OCI-M2 (cell line): ENCODE results near the gene ZNF586.
"Not testable (repeated sequence)": the region's sequence is repeated elsewhere in the genome, so short reads cannot be mapped to it uniquely, and the experiment has no call there.

Source experiments
- DNase-seq: peaks from one replicate; lab custom pipeline; 2025; ENCODE audit not compliant: unreplicated experiment; lab: John Stamatoyannopoulos, UW

ZNF586 gene

DNA sequence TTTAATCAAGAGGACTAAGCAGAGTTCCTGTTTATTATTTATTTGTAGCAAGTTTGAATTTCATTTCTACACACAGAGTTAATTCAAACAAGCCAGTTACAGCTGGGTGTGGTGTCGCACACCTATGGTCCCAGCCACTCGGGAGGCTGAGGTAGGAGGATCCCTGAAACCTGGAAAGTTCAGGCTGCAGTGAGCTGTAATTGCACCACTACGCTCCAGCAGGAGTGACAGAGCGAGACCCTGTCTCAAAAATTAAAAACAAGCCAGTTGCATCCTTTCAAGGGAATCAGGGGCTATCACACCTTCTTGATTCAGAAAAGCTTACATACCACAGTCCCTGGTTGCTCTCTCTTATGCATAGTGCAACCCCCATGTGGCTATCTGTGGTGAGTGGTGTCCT lies 19.8 kb downstream of the ZNF586 start:
- no peak for DNase-seq

DNA sequence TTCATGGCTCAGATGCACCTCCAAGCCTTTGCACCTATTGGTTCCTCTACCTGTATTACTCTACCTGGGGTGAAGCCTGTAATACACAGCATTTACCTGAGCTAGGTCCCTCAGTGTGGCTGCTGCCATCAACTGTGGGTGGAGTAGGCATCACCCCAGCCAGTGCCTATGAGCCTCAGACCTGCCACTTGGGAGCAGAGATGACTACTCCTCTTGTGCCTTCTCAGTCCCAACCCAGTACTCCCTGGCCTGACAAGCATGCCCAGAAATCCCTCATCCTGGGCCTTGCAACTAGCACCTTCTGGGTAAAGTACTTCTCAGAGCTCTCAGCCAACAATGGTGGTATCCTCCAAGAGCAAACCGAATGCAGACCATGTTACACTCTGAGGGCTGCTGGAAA lies 27.1 kb downstream of the ZNF586 start:
- DNase-seq, result not testable (repeated sequence)

DNA sequence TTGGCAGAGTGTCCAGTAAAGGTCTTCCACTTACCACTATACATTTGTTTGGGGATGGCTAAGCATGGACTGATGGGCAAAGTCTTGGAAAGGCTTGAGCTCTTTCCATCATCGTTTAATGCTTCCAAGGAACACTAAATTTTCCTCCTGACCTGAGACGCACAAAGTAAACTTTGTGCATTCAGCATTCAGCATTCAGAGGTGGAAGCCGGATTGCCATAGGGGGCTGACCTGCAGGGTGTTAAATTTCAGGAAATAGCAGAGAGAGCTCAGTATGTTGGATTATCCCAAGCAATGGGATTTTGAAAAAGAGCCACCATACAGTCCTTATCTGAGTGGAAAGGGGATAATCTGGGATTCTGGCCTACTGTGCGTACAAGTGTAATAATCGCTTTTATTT lies 31.2 kb downstream of the ZNF586 start:
- no peak for DNase-seq

DNA sequence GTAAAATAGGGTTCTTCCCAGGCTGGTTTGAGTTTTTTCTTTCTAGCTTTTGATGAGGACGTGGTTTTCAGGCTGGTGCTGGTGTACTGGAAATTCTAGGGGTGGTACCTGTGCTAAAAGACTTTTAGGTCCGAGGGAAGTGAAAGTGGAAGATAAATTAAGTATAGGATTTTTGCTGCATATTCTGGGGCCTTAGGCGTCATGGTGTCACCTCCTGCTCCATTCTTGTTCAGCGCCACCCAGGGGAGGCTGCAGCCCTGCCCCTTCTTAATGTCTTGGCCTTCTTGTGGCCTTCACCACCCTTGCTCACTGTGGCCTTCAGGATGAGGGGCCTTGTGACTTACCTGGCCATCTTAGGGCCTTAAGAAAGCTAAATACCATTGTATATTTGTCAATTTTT lies 32.8 kb downstream of the ZNF586 start:
- DNase-seq, result no peak

DNA sequence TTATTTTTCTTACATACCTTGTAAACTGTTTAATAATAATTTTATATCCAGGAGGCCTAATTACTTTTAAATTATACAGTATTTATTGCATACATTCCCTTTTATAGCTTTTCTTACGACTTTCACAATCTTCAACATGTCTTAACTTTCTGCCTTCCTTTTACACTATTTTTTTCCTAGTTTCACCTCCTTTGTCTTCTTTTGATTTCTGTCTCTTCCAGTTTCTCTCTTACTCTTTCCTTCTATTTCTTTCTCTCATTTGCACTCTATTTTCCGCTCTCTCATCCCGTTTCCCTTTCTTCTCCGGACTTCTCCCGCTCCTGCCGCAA lies 33.8 kb downstream of the ZNF586 start:
- DNase-seq, result no peak

DNA sequence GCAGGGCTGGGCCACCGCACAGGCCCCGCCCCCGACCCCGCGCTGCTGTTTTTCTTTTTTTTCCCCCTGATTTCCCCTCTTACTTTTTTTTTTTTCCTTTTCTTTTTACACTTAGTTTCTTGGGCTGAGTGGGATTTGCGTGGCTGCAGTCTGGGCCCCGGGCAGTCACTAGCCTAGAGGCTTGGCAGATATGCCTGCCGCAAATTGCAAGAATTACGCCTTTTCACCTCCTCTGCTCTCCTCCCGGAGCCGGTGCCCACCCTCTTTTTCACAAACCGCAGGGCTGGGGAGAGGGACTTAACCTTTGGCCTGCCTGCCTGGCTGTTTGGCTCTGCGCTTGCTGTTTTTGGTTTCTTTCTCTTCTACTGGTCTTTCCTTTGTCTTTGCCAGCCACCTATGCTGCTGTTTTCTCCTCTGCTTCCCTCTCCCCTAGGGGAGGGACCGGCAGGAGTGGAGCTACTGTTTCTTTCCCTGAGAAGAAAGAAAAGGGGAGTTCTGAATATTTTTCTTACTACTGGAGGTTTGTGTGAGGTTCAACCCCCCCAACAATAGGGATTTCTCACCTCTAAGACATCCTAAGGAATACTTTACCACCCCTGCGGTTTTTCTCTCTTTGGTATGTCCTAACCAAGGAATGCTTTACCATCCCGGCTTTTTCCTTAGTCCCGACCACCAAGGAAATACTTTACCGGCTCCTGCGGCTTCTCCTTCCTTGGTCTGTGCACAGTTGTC lies 34.3 kb downstream of the ZNF586 start:
- no peak for DNase-seq

DNA sequence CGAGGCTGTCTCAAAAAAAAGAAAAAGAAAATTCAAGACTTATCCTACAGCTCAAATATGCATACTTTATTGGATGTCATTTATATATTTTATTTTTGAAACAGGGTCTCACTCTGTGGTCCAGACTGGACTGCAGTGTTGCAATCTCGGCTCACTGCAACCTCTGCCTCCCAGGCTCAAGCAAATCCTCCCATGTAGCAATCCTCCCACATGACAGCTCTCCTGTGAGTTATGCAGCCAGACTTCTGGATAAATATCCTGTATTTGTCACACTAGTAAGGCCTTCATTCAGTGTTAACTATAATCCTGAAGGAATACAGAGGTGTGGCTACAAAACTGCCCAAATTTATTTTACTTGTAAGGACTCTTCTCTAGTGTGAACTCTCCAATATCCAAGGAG lies 38.1 kb downstream of the ZNF586 start:
- DNase-seq, result no peak

DNA sequence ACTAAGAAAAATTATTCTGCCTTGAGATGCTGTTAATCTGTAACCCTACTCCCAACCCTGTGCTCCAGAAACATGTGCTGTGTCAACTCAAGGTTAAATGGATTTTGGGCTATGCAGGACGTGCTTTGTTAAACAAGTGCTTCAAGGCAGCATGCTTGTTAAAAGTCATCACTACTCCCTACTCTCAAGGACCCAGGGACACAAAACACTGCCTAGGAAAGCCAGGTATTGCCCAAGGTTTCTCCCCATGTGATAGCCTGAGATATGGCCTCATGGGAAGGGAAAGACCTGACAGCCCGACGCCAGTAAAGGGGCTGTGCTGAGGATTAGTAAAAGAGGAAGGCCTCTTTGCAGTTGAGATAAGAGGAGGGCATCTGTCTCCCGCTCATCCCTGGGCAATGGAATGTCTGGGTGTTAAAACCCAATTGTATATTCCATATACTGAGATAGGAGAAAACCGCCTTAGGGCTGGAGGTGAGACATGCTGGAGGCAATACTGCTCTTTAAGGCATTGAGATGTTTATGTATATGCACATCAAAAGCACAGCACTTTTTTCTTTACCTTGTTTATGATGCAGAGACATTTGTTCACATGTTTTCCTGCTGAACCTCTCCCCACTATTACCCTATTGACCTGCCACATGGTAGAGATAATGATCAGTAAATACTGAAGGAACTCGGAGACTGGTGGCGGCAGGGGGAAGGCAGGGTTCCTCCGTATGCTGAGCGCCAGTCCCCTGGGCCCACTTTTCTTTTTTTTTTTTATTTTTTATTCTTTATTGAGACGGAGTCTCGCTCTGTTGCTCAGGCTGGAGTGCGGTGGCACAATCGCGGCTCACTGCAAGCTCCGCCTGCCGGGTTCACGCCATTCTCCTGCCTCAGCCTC lies 41.2 kb downstream of the ZNF586 start:
- DNase-seq, result peak; percentile 25

DNA sequence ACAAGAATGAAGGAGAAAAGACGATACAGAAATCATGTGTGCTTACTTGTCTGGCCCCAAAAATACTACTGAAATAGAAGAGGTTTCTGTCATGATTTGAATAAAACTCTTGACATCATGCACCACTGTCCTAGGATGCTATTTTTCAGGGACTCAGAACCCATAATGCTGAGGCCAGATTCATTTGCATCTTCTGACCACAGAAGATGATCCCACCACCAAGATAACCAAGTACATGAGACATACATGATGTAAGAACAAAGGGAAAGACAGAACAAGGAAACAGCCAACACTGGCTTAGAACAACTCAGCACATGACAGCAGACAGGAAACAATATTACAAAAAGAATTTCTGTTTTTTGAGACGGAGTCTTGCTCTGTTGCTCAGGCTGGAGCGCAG lies 42.8 kb downstream of the ZNF586 start:
- no peak for DNase-seq

DNA sequence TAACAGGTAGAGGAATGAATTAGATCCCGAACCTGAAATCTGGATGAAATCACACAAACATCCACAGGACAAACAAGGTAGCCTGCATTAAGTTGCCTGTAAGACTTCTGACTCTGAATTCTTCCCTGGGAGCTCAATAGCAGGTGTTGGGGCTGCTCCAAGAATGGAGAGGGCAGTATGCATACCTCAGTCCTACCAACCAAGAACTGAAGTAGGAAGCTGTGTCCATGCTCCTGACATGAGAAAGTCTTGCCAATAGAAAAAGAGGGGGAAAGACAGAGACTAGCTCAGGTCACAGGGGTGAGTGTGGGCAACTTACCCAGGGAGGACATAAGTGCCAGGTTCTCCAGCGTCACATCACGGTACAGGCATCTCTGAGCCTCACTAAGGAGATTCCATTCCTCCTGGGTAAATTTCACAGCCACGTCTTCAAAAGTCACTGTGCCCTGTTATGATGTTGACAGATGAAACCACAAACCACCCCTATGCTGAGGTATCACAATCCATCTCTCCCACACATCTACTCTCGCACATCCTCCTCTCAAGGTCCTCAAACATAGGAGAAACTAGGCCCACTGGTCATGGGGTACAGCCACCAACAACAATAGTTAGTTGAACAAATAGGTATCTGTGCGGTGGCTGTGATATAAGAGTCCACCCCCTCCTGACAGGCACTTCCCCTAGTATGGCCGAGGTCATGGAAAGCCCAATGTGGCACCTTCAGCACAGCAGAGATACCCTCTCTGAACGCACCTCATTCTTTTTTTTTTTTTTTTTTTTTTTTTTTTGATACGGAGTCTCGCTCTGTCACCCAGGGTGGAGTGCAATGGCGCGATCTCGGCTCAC lies 43.7 kb downstream of the ZNF586 start:
- not testable (repeated sequence) for DNase-seq

DNA sequence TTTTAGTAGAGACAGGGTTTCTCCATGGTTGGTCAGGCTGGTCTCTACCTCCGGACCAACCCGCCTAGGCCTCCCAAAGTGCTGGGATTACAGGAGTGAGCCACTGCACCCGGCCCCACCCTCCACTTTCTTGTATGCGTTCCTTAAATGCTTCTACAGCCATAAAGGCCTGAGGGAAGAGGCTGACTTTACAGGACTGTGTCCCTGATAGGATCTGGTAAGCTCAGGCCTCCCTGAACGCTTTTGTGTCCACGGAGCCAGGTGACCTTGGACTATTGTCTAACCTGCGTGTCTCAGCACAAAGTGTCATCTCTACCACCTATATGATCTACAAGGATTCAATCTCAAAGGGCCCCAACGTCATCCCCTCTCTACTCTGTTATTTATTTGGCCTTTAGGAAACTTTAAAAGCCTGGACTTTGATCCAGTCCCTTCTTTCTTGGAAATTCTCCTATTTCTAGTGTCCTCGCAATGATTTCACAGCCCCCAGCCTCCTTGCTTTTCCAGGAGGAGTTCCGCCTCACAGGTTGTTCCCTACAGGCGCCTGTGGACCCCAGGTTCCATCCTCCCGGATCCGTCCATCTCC lies 44.5 kb downstream of the ZNF586 start:
- DNase-seq, result no peak

DNA sequence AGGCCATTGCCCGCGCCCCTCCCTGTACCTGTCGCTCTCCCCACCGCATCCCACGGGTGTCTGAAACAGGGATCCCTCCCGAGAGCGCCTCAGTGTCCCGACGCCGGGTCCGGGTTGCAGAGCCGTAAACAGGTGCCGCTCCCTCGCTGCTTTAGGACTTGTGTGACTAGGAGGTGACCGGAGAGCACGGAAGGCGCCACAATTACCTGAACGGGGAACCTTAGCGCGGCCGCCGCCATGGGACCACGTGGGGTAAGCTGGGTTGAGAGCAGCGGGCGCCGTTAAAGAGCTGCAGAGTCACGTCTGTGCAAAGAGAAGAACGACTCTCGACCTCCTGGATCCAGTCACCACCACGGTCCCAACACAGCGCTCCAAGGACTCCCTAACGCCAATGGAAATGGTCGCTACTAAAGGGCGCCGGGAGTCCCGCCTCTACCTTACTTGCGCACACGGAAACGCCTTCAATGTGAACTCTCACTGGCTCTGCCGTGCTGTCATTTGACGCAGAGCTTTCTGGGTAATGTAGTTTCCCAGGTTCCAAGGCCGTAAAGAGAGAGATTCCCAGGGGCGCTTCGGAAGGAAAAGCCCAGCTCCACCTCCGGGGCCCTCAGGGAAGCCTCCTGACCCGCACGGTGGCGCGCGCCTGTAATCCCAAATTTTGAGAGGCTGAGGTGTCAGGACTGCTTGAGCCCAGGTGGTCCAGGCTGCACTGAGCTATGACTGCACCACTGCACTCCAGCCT lies 45.2 kb downstream of the ZNF586 start, which contains the start of gene ZNF552:
ZNF552 (minus strand) TSS at position 409 of the 742 bp plus-strand sequence; CDS start at position 239, 170 bp downstream.
- DNase-seq, result no peak

DNA sequence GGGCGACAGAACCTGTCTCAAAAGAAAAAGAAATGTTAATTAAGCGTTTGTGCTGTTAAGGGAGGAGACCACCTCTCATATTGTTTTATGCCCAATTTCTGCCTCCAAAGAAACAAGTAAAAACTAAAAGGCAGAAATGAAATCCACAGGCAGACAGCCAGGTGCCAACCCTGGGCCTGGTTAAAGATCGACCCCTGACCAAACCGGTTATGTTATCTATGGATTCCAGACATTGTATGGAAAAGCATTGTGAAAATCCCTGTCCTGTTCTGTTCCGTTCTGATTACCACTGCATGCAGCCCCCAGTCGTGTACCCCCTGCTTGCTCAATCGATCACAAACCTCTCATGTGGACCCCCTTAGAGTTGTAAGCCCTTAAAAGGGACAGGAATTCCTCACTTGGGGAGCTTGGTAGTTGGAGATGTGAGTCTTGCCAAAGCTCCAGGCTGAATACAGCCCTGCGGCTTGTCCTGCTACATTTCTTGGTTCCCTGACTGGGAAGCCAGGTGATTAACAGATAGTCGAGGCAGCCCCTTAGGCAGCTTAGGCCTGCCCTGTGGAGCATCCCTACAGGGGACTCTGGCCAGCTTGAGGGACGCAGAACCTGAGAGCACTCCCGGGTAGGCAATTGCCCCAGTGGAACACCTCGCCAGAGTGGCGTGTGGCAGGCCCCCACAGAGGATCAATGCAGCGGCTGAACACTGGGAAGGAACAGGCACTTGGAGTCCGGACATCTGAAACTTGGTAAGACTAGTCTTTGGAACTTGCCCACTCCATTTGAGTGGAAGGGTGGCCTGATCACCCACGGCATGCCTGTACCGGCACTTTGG lies 46.0 kb downstream of the ZNF586 start:
- no peak for DNase-seq

DNA sequence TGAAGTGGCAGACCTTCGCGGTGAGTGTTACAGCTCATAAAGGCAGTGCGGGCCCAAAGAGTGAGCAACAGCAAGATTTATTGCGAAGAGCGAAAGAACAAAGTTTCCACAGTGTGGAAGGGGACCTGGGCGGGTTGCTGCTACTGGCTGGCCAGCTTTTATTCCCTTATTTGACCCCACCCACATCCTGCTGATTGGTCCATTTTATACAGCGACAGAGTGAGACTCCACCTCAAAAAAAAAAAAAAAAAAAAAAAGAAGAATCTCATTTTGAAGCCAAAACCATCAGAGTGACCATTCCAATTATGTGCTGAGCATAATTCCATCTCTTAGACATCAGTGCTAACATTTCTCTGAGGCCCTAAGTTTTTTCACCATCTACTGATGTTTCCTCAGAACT lies 47.2 kb downstream of the ZNF586 start:
- DNase-seq, result no peak

DNA sequence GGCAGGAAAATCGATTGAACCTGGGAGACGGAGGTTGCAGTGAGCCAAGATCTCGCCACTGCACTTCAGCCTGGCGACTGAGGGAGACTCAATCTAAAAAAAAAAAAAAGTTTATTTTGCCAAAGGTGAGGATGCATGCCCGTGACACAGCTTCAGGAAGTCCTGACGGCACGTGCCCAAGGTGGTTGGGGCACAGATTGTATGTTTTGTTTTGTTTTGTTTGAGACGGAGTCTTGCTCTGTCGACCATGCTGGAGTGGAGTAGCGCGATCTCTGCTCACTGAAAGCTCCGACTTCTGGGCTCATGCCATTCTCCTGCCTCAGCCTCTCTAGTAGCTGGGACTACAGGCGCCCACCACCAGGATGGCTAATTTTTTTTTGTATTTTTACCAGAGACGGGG lies 48.5 kb downstream of the ZNF586 start:
- no peak for DNase-seq

DNA sequence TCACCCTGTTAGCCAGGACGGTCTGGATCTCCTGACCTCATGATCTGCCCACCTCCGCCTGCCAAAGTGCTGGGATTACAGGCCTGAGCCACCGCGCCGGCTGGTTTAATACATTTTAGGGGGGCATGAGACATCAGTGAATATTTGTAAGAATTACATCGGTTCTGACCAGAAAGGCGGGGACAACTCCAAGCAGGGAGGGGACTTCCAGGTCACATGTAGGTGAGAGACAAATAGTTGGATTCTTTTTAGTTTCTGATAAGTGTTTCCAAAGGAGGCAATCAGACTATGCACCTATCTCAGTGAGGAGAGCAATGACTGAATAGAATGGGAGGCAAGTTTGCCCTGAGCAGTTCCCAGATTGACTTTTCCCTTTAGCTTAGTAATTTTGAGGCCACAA lies 48.9 kb downstream of the ZNF586 start:
- no peak for DNase-seq

DNA sequence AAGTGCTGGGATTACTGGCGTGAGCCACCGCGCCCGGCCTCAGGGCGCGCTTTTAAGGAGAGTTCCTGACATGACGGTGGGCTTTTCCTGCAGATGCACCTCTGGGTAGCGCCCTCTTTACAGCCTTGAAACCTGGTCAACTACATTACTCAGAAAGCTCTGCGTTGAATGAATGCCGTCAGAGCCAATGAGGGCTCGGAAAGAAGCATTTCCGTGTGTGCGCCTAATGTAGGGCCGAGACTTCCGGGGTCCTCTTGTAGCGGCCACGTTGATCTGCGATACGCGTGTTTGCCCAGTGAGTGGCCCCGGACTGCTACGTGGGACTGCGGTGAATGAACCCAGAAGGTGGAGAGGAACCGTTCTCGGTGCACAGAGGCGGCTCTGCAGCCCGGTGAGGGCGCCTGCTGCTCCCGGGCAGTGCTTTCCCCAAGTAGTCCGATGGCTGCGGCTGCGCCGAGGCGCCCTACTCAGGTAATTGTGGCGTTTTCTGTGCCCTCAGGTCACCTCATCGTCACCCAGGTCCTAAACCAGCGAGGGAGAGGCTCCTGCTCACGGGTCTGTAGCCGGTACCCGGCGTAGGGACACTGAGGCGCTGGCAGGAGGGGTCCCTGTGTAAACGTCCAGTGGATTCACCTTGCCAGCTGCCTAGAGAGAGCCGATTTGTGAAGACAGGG lies 50.1 kb downstream of the ZNF586 start:
- DNase-seq, result peak; percentile 81

DNA sequence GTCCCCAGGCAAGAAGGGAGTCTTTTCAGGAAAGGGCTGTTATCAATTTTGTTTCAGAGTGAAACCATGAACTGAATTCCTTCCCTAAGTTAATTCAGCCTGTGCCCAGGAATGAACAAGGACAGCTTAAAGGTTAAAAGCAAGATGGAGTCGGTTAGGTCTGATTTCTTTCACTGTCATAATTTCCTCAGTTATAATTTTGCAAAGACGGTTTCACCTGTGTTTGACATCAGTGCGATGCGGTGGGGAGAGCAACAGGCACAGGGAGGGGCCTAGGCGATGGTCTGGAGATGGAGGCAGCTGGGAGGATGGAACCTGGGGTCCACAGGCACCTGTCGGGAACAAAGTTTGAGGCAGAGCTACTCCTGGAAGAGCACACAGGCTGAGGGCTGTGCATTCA lies 51.1 kb downstream of the ZNF586 start:
- DNase-seq, result no peak

DNA sequence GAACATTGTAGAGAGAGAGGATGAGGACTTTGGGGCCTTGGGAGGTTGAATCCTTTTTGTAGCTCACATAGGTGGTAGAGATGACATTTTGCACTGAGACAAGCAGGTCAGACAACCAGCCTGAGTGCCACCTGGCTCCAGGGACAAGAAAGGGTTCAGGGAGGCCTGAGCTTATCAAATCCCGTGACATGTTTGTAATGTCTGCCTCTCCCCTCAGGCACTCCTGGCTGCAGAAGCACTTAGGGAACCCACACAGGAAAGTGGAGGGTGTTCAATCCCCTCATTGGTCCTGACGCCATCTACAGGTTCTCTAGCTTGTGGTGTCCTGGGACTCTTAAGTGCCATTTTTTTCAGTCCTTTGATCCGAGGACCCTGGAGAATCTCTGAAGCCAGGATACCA lies 51.6 kb downstream of the ZNF586 start:
- DNase-seq, result not testable (repeated sequence)
